Kidney (tissue), 14 donors: ENCODE data around the gene SPOCK1. TPM values are rescaled to one million over a fixed set of nuclear protein-coding genes. Genes with fewer than 3 reads are reported as not detected.

ENCODE experiments used
- DNase-seq, 5 donors: peaks; one replicate each; pipeline ENCODE4 v3.0.0-alpha.2; 2013 to 2020
- FAIRE-seq: peaks from 2 replicates; lab custom pipeline; 2012; peaks lifted over from hg19 to GRCh38; lab: Jason Lieb, UNC
- H3K27ac ChIP-seq, 2 donors: one replicate each; pipeline ENCODE4 v1.7.0; 2013; ENCODE audit warnings: low read depth in 2 of 2, low read length in 2 of 2, inconsistent platforms in 1 of 2
- H3K27me3 ChIP-seq: one replicate; pipeline ENCODE4 v1.7.1; 2013; ENCODE audit warnings: low read length, inconsistent platforms; ENCODE audit not compliant: control insufficient read depth, insufficient read depth
- H3K36me3 ChIP-seq, 3 donors: one replicate each; pipeline versions ENCODE4 v1.7.0 to v1.7.1; 2013; ENCODE audit warnings: low read length in 3 of 3, control low read depth in 1 of 3, inconsistent platforms in 1 of 3; ENCODE audit not compliant: insufficient read depth in 3 of 3, control insufficient read depth in 2 of 3
- H3K4me1 ChIP-seq, 3 donors: one replicate each; pipeline versions ENCODE4 v1.7.0 to v1.7.1; 2013; ENCODE audit warnings: low read length in 3 of 3, inconsistent platforms in 1 of 3, low read depth in 1 of 3; ENCODE audit not compliant: control insufficient read depth in 2 of 3, insufficient read depth in 2 of 3
- H3K4me3 ChIP-seq, 3 donors: one replicate each; pipeline versions ENCODE4 v1.7.0 to v1.8.1; 2013; ENCODE audit warnings: low read length in 3 of 3, control low read depth in 1 of 3, inconsistent platforms in 1 of 3
- H3K9ac ChIP-seq, 3 donors: one replicate each; pipeline versions ENCODE4 v1.7.0 to v1.7.1; 2013; ENCODE audit warnings: low read length in 3 of 3, control low read depth in 1 of 3, inconsistent platforms in 1 of 3
- H3K9me3 ChIP-seq, 3 donors: one replicate each; pipeline versions ENCODE4 v1.7.0 to v1.7.1; 2013; ENCODE audit warnings: low read length in 3 of 3, control low read depth in 1 of 3, inconsistent platforms in 1 of 3; ENCODE audit not compliant: control insufficient read depth in 2 of 3, insufficient read depth in 1 of 3
- intact Hi-C: fragments of 100-400 bp; cut with DNase I; formaldehyde crosslinking; loops from one replicate; pipeline ENCODE4 v1.11.1; 2022
- polyA plus RNA-seq: library from polyadenylated mRNA; stranded (reverse); fragments of 350-450 nt; fragmentation: Illumina TruSeq; extraction: RNeasy Lipid Tissue Mini Kit (QIAGEN cat#74804); gene quantifications from one replicate; pipeline ENCODE4 v1.2.3, GENCODE V29; 2014; ENCODE audit warnings: low read depth, low replicate concordance; ENCODE audit not compliant: insufficient read depth
- total RNA-seq: library from RNA; stranded (reverse); fragmentation: NEBNext Ultra II Directional; extraction: Animal tissue kit (Norgen Biotek cat#: 25700); gene quantifications from one replicate; pipeline ENCODE4 v1.2.1, GENCODE V29; 2021
- TF ChIP-seq, protein P1 (sequence below): IDR thresholded peaks from 3 replicates; pipeline ENCODE4 v1.5.1; 2012; ENCODE audit warnings: mild to moderate bottlenecking, moderate library complexity, borderline replicate concordance; ENCODE audit not compliant: insufficient read depth; ENCODE audit errors: extremely low read depth
- donor health status: control.
- donor health status: control.
- donor health status: control.
- donor health status: control.
- donor health status: control.
- donor health status: DM: yes; HTN: yes; CAD: no.
- donor health status: Normal renal cell carcinoma (clear cell type).

The SPOCK1 gene
- total and polyA plus RNA-seq, 2 donors from 2014 or later = 15.7 to 32.8 TPM

GRCh38 chr5:137136991-137137632, 362.0 kb downstream of the SPOCK1 start:
- H3K9me3 ChIP-seq = no peaks in the 10 kb centered on the region
- DNase-seq (no peak), FAIRE-seq (no peak)
- H3K9ac ChIP-seq = no peak overlapping the region
- H3K4me3 ChIP-seq = no peak overlapping the region
- no peak overlapping the region for H3K27ac ChIP-seq
- H3K4me1 ChIP-seq = no peaks in the 10 kb centered on the region
- H3K27me3 ChIP-seq = no peaks in the 10 kb centered on the region
- intact Hi-C loops = no loop called here
- TF ChIP-seq, protein P1, sequence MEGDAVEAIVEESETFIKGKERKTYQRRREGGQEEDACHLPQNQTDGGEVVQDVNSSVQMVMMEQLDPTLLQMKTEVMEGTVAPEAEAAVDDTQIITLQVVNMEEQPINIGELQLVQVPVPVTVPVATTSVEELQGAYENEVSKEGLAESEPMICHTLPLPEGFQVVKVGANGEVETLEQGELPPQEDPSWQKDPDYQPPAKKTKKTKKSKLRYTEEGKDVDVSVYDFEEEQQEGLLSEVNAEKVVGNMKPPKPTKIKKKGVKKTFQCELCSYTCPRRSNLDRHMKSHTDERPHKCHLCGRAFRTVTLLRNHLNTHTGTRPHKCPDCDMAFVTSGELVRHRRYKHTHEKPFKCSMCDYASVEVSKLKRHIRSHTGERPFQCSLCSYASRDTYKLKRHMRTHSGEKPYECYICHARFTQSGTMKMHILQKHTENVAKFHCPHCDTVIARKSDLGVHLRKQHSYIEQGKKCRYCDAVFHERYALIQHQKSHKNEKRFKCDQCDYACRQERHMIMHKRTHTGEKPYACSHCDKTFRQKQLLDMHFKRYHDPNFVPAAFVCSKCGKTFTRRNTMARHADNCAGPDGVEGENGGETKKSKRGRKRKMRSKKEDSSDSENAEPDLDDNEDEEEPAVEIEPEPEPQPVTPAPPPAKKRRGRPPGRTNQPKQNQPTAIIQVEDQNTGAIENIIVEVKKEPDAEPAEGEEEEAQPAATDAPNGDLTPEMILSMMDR = no peak
- no peaks in the 10 kb centered on the region for H3K36me3 ChIP-seq

DNA sequence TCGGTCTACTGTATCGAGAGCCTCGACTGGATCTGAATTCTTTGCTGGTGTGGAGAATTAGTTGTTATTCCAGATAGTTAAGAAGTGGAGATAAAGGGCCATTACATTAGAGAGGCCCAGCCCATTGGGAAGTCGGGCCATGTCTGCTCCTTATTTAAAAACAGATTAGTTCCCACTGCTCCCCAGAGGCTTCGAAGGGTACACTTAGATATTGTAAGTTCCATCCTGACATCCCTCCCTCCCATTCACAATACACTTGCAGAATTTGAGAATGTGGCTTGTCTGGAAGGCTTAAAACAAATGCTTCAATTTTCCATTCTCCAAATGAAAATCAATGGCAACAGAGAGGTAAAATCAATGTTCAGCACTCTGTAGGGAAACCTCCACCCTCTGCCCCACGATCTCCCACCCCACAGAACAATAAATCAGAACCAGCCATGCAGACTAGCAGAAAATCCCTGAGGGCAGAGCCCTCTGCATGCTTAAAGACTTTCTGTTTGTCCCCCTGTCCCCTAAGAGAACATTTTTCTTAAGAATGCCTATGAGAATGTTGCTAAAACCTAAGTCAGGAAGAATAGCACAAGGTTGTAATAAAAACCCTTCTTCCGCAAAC, 364.1 kb downstream of the SPOCK1 start:
- H3K36me3 ChIP-seq = no peaks in the 10 kb centered on the region
- FAIRE-seq = no peak
- no peak for DNase-seq
- H3K9me3 ChIP-seq = no peaks in the 10 kb centered on the region
- H3K4me3 ChIP-seq = no peak overlapping the region
- H3K9ac ChIP-seq = no peak overlapping the region
- intact Hi-C loops = no loop called here
- TF ChIP-seq, protein P1 = no peak
- no peaks in the 10 kb centered on the region for H3K27me3 ChIP-seq
- no peaks in the 10 kb centered on the region for H3K4me1 ChIP-seq
- H3K27ac ChIP-seq = no peak overlapping the region

- no peaks in the 10 kb centered on the region for H3K4me1 ChIP-seq
- no peaks in the 10 kb centered on the region for H3K9me3 ChIP-seq
- TF ChIP-seq, protein P1 = no peak
- H3K27ac ChIP-seq = no peak overlapping the region
- intact Hi-C loops = no loop called here
- FAIRE-seq (no peak), DNase-seq (no peak)
- H3K27me3 ChIP-seq = no peaks in the 10 kb centered on the region
- no peak overlapping the region for H3K9ac ChIP-seq
- no peaks in the 10 kb centered on the region for H3K36me3 ChIP-seq
- H3K4me3 ChIP-seq = no peak overlapping the region
These were observed 369.0 kb downstream of the SPOCK1 start for GRCh38 chr5:137129886-137130680.
